ENCODE measurements around the gene KCNAB2.

- TF ChIP-seq EZH2 (IDR thresholded peaks at IDR 0.05; ENCODE audit: insufficient read depth, poor library complexity, severe bottlenecking) (no peak), EZH2phosphoT487 (IDR thresholded peaks at IDR 0.05; ENCODE audit: insufficient read depth, low read depth) (no peak)
Measured at GRCh38 chr1:6039031-6039430, 6.7 kb upstream of the KCNAB2 start.

Measured in GM23248 (cell line).